ENCODE results near the gene MMP15. TPM values are rescaled to one million over a fixed set of nuclear protein-coding genes. Genes with fewer than 3 reads are reported as not detected.

The MMP15 gene
- polyA plus RNA-seq, 1 donor (not counting 4 experiments of a cell fraction or from before 2014, with no cell fraction given), result 3.7 TPM

DNA sequence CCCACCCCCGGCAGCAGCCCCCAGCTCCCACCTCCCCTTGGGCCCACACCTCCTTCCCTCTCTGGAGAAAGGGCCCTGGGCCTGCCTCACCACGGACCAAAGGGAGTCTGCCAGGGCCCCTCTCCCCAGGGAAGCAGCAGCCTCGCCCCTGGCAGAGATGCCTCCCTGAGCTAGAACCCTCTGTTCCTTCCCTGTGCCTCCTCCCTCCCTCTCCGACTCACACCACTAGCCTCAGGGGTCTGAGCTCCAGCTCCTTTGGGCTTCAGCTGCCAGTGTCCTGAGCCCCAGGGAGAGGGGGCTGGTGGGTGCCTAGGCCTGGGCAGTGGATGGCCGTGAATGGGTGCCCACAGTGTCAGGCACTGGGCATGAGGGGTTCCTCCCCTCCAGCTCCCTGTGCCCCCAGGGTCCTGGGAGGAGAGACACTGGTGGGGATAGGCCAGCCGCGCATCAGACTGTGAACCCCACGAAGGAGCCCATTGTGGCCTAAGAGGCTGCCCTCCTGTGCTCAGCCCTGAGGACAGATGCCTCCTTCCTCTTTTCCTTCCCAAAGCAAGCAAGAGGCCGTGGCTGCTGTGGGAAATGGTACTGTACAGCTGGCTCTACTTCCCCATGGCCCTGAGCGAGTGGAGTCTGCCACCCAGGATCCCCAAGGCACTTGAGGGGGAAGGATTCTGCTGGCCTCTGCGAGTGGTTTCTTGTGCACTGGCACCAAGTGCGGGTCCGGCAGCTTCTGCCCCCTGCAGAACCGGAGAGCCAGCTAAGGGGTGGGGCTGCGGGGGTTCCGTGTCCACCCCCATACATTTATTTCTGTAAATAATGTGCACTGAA, 20.7 kb downstream of the MMP15 start:
- Histone ChIP-seq H3K27ac (ENCODE audit: control insufficient read depth, insufficient read depth, low read length) (no peak overlapping the region), H3K4me3 (ENCODE audit: control insufficient read depth in 2 of 3, extremely low read depth in 1 of 3, insufficient read depth in 2 of 3, low read depth in 1 of 3, low read length in 3 of 3) (no peak overlapping the region), H3K9me3 (ENCODE audit: control insufficient read depth, low read depth, low read length) (no peaks in the 10 kb centered on the region), H2AFZ (ENCODE audit: control insufficient read depth, low read length) (no peak overlapping the region), H3K36me3 (ENCODE audit: control insufficient read depth in 2 of 2, extremely low read depth in 1 of 2, insufficient read depth in 2 of 2, low read length in 2 of 2) (peaks cover 0 to 3% of the 10 kb centered on the region in 2 experiments), H3K4me2 (ENCODE audit: control insufficient read depth, extremely low read depth, insufficient read depth, low read depth, low read length) (no peak overlapping the region), H3K79me2 (ENCODE audit: control insufficient read depth, insufficient read depth, low read length) (no peaks in the 10 kb centered on the region), H4K20me1 (ENCODE audit: control insufficient read depth, extremely low read depth, insufficient read depth, low read length) (no peaks in the 10 kb centered on the region), H3K27me3 (ENCODE audit: control insufficient read depth, extremely low read depth, insufficient read depth, low read length) (no peaks in the 10 kb centered on the region), H3K9ac (ENCODE audit: control insufficient read depth, extremely low read depth, insufficient read depth, low read length) (no peak overlapping the region), H3K9me1 (ENCODE audit: control insufficient read depth, extremely low read depth, insufficient read depth, low read length) (no peaks in the 10 kb centered on the region), H3K4me1 (ENCODE audit: control insufficient read depth, extremely low read depth, insufficient read depth, low read length) (no peaks in the 10 kb centered on the region)
- dilution Hi-C loops (cut with MboI; ENCODE audit: extremely low pct_ligation_motif_present, low sequenced_read_pairs), result no loop called here
- FAIRE-seq (no peak), DNase-seq (ENCODE audit: low read depth, low spot score) (no peak)
- TF ChIP-seq EZH2 (IDR thresholded peaks at IDR 0.05; ENCODE audit: low read length), result no peak
- TF ChIP-seq, protein P1, sequence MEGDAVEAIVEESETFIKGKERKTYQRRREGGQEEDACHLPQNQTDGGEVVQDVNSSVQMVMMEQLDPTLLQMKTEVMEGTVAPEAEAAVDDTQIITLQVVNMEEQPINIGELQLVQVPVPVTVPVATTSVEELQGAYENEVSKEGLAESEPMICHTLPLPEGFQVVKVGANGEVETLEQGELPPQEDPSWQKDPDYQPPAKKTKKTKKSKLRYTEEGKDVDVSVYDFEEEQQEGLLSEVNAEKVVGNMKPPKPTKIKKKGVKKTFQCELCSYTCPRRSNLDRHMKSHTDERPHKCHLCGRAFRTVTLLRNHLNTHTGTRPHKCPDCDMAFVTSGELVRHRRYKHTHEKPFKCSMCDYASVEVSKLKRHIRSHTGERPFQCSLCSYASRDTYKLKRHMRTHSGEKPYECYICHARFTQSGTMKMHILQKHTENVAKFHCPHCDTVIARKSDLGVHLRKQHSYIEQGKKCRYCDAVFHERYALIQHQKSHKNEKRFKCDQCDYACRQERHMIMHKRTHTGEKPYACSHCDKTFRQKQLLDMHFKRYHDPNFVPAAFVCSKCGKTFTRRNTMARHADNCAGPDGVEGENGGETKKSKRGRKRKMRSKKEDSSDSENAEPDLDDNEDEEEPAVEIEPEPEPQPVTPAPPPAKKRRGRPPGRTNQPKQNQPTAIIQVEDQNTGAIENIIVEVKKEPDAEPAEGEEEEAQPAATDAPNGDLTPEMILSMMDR (optimal IDR thresholded peaks at IDR 0.05 in 1 of 3, IDR thresholded peaks at IDR 0.05 in 1 of 3, conservative IDR thresholded peaks at IDR 0.05 in 1 of 3; ENCODE audit: extremely low read depth in 1 of 3, insufficient read depth in 2 of 3, low read length in 3 of 3), result no peak

DNA sequence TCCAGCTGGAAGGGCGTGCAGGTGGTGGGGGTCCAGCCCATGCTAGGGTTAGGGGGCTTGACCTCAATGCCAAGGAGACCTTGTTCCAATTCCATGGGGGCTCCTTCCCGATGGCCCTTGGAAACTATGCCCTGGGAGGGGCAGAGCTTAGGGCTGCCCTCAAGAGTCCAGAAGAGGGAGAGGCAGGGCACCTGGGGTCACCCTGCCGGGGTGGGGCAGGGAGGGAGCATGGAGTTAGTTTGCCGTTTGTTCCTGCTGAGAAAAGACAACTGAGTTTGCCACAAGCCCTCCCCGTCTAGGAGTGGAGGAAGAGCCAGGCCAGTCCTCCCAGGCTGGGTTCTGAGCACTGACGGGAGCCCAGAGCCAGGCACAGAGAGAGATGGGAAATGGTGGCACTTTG, 21.4 kb downstream of the MMP15 start:
- no peak for TF ChIP-seq EZH2 (IDR thresholded peaks at IDR 0.05; ENCODE audit: low read length)
- TF ChIP-seq, protein P1 (optimal IDR thresholded peaks at IDR 0.05 in 1 of 3, IDR thresholded peaks at IDR 0.05 in 1 of 3, conservative IDR thresholded peaks at IDR 0.05 in 1 of 3; ENCODE audit: extremely low read depth in 1 of 3, insufficient read depth in 2 of 3, low read length in 3 of 3), result no peak
- no peak for FAIRE-seq
- H3K4me3 ChIP-seq (ENCODE audit: control insufficient read depth in 2 of 3, extremely low read depth in 1 of 3, insufficient read depth in 2 of 3, low read depth in 1 of 3, low read length in 3 of 3), result no peak overlapping the region
- H3K9ac ChIP-seq (ENCODE audit: control insufficient read depth, extremely low read depth, insufficient read depth, low read length), result no peak overlapping the region
- H3K36me3 ChIP-seq (ENCODE audit: control insufficient read depth in 2 of 2, extremely low read depth in 1 of 2, insufficient read depth in 2 of 2, low read length in 2 of 2), result peaks cover 0 to 3% of the 10 kb centered on the region in 2 experiments
- no peak overlapping the region for H2AFZ ChIP-seq (ENCODE audit: control insufficient read depth, low read length)
- H3K9me1 ChIP-seq (ENCODE audit: control insufficient read depth, extremely low read depth, insufficient read depth, low read length), result no peaks in the 10 kb centered on the region
- H3K9me3 ChIP-seq (ENCODE audit: control insufficient read depth, low read depth, low read length), result no peaks in the 10 kb centered on the region
- H3K27ac ChIP-seq (ENCODE audit: control insufficient read depth, insufficient read depth, low read length), result no peak overlapping the region
- H3K4me1 ChIP-seq (ENCODE audit: control insufficient read depth, extremely low read depth, insufficient read depth, low read length), result no peaks in the 10 kb centered on the region
- H3K79me2 ChIP-seq (ENCODE audit: control insufficient read depth, insufficient read depth, low read length), result no peaks in the 10 kb centered on the region
- no peak overlapping the region for H3K4me2 ChIP-seq (ENCODE audit: control insufficient read depth, extremely low read depth, insufficient read depth, low read depth, low read length)
- DNase-seq (ENCODE audit: low read depth, low spot score), result no peak
- no peaks in the 10 kb centered on the region for H4K20me1 ChIP-seq (ENCODE audit: control insufficient read depth, extremely low read depth, insufficient read depth, low read length)
- dilution Hi-C loops (cut with MboI; ENCODE audit: extremely low pct_ligation_motif_present, low sequenced_read_pairs), result no loop called here
- no peaks in the 10 kb centered on the region for H3K27me3 ChIP-seq (ENCODE audit: control insufficient read depth, extremely low read depth, insufficient read depth, low read length)

All from keratinocyte (primary cell).